Activated naive CD4-positive, alpha-beta T cell treated with anti-CD3 and anti-CD28 coated beads, Interleukin-2, amount 10 ng/mL, durations not matched to agents 5 hours and 36 hours (primary cell): ENCODE results near the gene NFIA. TPM values are rescaled to one million over a fixed set of nuclear protein-coding genes. Genes with fewer than 3 reads are reported as not detected.

Source experiments
- total RNA-seq, 2 experiments: library from RNA; stranded (reverse); gene quantifications; one replicate each; pipeline ENCODE4 v1.2.3, GENCODE V29; 2021

Gene NFIA
- 1 to 10 TPM in 1 of 2 experiments, under 1 TPM in 1; 0.60 to 1.2 TPM for total RNA-seq

DNA sequence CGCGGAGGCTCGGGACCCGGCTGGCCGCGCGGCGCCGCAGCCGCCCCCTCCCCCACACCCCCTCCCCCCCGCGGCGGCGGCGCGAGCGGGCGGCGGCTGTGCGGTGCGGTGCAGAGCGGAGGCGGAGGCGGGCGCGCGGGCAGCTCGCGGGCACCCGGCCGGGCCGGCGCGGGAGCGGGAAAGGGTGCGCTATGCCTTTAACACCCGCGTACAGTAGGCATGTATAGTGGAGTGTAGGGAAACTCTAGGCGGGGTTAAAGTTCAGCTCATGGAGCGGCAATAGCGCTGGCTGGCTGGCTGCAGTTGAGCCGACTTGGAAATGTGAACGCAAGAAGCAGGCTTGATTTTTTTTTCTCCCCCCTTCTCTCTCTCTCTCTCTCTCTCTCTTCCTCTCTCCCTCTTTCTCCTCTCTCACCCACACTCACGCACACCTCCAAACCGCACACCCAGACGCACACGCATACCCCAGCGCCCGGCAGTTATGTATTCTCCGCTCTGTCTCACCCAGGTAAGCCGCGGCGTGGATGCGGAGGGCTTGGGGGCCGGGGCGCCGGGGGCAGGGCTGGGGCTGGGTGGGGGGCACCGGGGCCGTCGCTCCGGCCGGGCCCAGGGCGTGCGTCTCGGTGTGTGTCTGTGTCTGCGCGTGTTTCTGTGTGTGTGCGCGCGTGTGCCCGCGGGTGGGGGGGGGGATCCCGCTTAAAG is at the start of gene NFIA:
TSS of gene NFIA (plus strand) at position 251 of the 702 bp plus-strand sequence.

